ENCODE measurements around the gene ISLR2. TPM values are rescaled to one million over a fixed set of nuclear protein-coding genes. Genes with fewer than 3 reads are reported as not detected.

The ISLR2 gene
- total and polyA plus RNA-seq, 2 experiments from 2014 or later = 0.20 TPM; not detected in 1

DNA sequence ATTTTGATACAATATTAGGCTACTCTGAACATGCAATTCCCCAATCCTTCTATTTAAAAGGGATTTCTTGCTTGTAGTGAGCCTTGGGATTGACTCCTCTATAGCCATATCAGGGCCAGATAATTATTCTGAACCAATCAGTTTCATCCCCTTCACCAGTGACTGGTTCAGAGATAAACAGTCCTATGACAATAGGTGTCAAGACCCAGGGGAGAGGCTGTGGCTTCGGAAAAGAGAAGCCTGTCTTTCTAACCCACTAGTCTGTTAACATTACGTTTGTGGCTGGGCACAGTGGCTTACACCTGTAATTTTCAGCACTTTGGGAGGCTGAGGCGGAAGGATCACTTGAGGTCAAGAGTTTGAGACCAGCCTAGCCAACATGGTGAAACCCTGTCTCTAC lies 6.2 kb upstream of the ISLR2 start:
- in situ Hi-C loops (cut with MboI) = no loop called here
- no peak for TF ChIP-seq EZH2 (IDR thresholded peaks at IDR 0.05; ENCODE audit: insufficient read depth, poor library complexity, severe bottlenecking)
- no peak for TF ChIP-seq EZH2phosphoT487 (IDR thresholded peaks at IDR 0.05; ENCODE audit: insufficient read depth, low read depth)
- no peaks in the 10 kb centered on the region for H3K79me2 ChIP-seq (ENCODE audit: insufficient read depth)
- no peaks in the 10 kb centered on the region for H3K9me3 ChIP-seq (ENCODE audit: low read depth)
- H3K27ac ChIP-seq = no peak overlapping the region
- peaks cover 71% of the 10 kb centered on the region for H3K27me3 ChIP-seq (replicated peaks; ENCODE audit: insufficient read depth)
- H4K20me1 ChIP-seq (ENCODE audit: insufficient read depth) = no peaks in the 10 kb centered on the region
- DNase-seq = no peak
- H3K9ac ChIP-seq = no peak overlapping the region
- no peaks in the 10 kb centered on the region for H3K36me3 ChIP-seq (ENCODE audit: low read depth)
- no peak overlapping the region for H2AFZ ChIP-seq
- H3K9me2 ChIP-seq (ENCODE audit: insufficient read depth) = no peaks in the 10 kb centered on the region
- no peak overlapping the region for H3K4me2 ChIP-seq (ENCODE audit: unreplicated experiment)
- WGBS, 2 experiments (ENCODE audit: low coverage in 1 of 2, low lambda C conversion rate in 2 of 2, missing lambda C conversion rate in 2 of 2) = 52 to 61% methylated on average over 3 of the region's 3 CpGs
- H3F3A ChIP-seq (ENCODE audit: insufficient read depth) = no peaks in the 10 kb centered on the region
- H3K4me3 ChIP-seq = no peak overlapping the region
- peaks cover 4% of the 10 kb centered on the region; the same call in 1 of the 2 replicates for H3K4me1 ChIP-seq (ENCODE audit: insufficient read depth)

DNA sequence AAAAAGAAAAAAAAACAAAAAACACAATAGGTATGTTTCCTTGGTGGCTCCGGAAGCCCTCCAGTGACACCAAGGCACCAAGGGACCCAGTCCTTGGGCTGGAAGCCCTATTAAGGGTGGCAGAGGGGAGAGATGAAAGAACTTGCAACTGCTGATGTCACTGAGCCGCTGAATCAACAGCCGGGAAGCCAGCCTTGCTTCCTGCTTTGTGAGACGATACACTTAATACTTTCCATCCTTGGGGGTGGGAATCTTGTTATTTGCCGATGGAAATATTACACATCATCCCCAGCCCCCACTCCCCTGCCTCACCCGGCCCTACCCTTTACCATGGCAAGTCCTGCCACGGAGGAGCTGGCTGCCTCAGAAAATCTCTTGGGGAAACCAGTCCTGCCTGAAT lies 5.6 kb upstream of the ISLR2 start:
- 45 to 49% methylated on average over 6 to 7 of the region's 7 CpGs for WGBS, 2 experiments (ENCODE audit: low coverage in 1 of 2, low lambda C conversion rate in 2 of 2, missing lambda C conversion rate in 2 of 2)
- no peak overlapping the region for H2AFZ ChIP-seq
- H3K36me3 ChIP-seq (ENCODE audit: low read depth) = no peaks in the 10 kb centered on the region
- in situ Hi-C loops (cut with MboI) = no loop called here
- no peaks in the 10 kb centered on the region for H3F3A ChIP-seq (ENCODE audit: insufficient read depth)
- H3K9ac ChIP-seq = no peak overlapping the region
- TF ChIP-seq EZH2phosphoT487 (IDR thresholded peaks at IDR 0.05; ENCODE audit: insufficient read depth, low read depth) = no peak
- TF ChIP-seq EZH2 (IDR thresholded peaks at IDR 0.05; ENCODE audit: insufficient read depth, poor library complexity, severe bottlenecking) = no peak
- peaks cover 10% of the 10 kb centered on the region; the same call in 1 of the 2 replicates for H3K4me1 ChIP-seq (ENCODE audit: insufficient read depth)
- DNase-seq = peak; percentile 48
- no peaks in the 10 kb centered on the region for H3K9me2 ChIP-seq (ENCODE audit: insufficient read depth)
- no peaks in the 10 kb centered on the region for H4K20me1 ChIP-seq (ENCODE audit: insufficient read depth)
- no peak overlapping the region for H3K27ac ChIP-seq
- no peaks in the 10 kb centered on the region for H3K9me3 ChIP-seq (ENCODE audit: low read depth)
- H3K4me2 ChIP-seq (ENCODE audit: unreplicated experiment) = no peak overlapping the region
- H3K27me3 ChIP-seq (replicated peaks; ENCODE audit: insufficient read depth) = peaks cover 71% of the 10 kb centered on the region
- H3K79me2 ChIP-seq (ENCODE audit: insufficient read depth) = no peaks in the 10 kb centered on the region
- H3K4me3 ChIP-seq = no peak overlapping the region

- no peaks in the 10 kb centered on the region for H3K36me3 ChIP-seq (ENCODE audit: low read depth)
- H3K27me3 ChIP-seq (replicated peaks; ENCODE audit: insufficient read depth) = peaks cover 72% of the 10 kb centered on the region
- 13 to 14% methylated on average over 43 to 44 of the region's 44 CpGs for WGBS, 2 experiments (ENCODE audit: low coverage in 1 of 2, low lambda C conversion rate in 2 of 2, missing lambda C conversion rate in 2 of 2)
- H3K9ac ChIP-seq = peak overlapping the region; percentile 64
- H3K27ac ChIP-seq = no peak overlapping the region
- no peaks in the 10 kb centered on the region for H3K9me2 ChIP-seq (ENCODE audit: insufficient read depth)
- TF ChIP-seq EZH2 (IDR thresholded peaks at IDR 0.05; ENCODE audit: insufficient read depth, poor library complexity, severe bottlenecking) (no peak), EZH2phosphoT487 (IDR thresholded peaks at IDR 0.05; ENCODE audit: insufficient read depth, low read depth) (no peak)
- peak overlapping the region; percentile 59; the same call in 1 of the 2 replicates for H2AFZ ChIP-seq
- H3K4me2 ChIP-seq (ENCODE audit: unreplicated experiment) = peak overlapping the region; percentile 81
- in situ Hi-C loops (cut with MboI) = no loop called here
- H3K79me2 ChIP-seq (ENCODE audit: insufficient read depth) = no peaks in the 10 kb centered on the region
- no peaks in the 10 kb centered on the region for H3F3A ChIP-seq (ENCODE audit: insufficient read depth)
- peak; percentile 92 for DNase-seq
- peak overlapping the region; percentile 73 for H3K4me3 ChIP-seq
- no peaks in the 10 kb centered on the region for H4K20me1 ChIP-seq (ENCODE audit: insufficient read depth)
- H3K9me3 ChIP-seq (ENCODE audit: low read depth) = no peaks in the 10 kb centered on the region
- H3K4me1 ChIP-seq (ENCODE audit: insufficient read depth) = peaks cover 11% of the 10 kb centered on the region; the same call in 1 of the 2 replicates
These were observed 3.0 kb upstream of the ISLR2 start for GRCh38 chr15:74127255-74127953.

- peak overlapping the region; percentile 73 for H3K4me3 ChIP-seq
- no peaks in the 10 kb centered on the region for H4K20me1 ChIP-seq (ENCODE audit: insufficient read depth)
- no peaks in the 10 kb centered on the region for H3K36me3 ChIP-seq (ENCODE audit: low read depth)
- H3K9ac ChIP-seq = peak overlapping the region; percentile 64
- WGBS, 2 experiments (ENCODE audit: low coverage in 1 of 2, low lambda C conversion rate in 2 of 2, missing lambda C conversion rate in 2 of 2) = 11 to 14% methylated on average over 53 of the region's 53 CpGs
- H3F3A ChIP-seq (ENCODE audit: insufficient read depth) = no peaks in the 10 kb centered on the region
- TF ChIP-seq EZH2 (IDR thresholded peaks at IDR 0.05; ENCODE audit: insufficient read depth, poor library complexity, severe bottlenecking) (peak; percentile 79), EZH2phosphoT487 (IDR thresholded peaks at IDR 0.05; ENCODE audit: insufficient read depth, low read depth) (peak; percentile 53; the same call in 1 of the 2 replicates)
- no peaks in the 10 kb centered on the region for H3K9me2 ChIP-seq (ENCODE audit: insufficient read depth)
- in situ Hi-C loops (cut with MboI) = no loop called here
- peak overlapping the region; percentile 81 for H3K4me2 ChIP-seq (ENCODE audit: unreplicated experiment)
- peaks cover 11% of the 10 kb centered on the region; the same call in 1 of the 2 replicates for H3K4me1 ChIP-seq (ENCODE audit: insufficient read depth)
- no peaks in the 10 kb centered on the region for H3K79me2 ChIP-seq (ENCODE audit: insufficient read depth)
- H2AFZ ChIP-seq = peak overlapping the region; percentile 59; the same call in 1 of the 2 replicates
- no peaks in the 10 kb centered on the region for H3K9me3 ChIP-seq (ENCODE audit: low read depth)
- peaks cover 73% of the 10 kb centered on the region for H3K27me3 ChIP-seq (replicated peaks; ENCODE audit: insufficient read depth)
- H3K27ac ChIP-seq = no peak overlapping the region
- DNase-seq = peak; percentile 63
These were observed 2.2 kb upstream of the ISLR2 start for GRCh38 chr15:74127954-74128784.

Measured in GM23248 (cell line).